ENCODE results near the gene SHC2.
"Not testable (repeated sequence)": the region's sequence is repeated elsewhere in the genome, so short reads cannot be mapped to it uniquely, and the experiment has no call there.

Gene SHC2

GRCh38 chr19:393560-393959, 67.3 kb downstream of the SHC2 start:
- not testable (repeated sequence) for DNase-seq

DNA sequence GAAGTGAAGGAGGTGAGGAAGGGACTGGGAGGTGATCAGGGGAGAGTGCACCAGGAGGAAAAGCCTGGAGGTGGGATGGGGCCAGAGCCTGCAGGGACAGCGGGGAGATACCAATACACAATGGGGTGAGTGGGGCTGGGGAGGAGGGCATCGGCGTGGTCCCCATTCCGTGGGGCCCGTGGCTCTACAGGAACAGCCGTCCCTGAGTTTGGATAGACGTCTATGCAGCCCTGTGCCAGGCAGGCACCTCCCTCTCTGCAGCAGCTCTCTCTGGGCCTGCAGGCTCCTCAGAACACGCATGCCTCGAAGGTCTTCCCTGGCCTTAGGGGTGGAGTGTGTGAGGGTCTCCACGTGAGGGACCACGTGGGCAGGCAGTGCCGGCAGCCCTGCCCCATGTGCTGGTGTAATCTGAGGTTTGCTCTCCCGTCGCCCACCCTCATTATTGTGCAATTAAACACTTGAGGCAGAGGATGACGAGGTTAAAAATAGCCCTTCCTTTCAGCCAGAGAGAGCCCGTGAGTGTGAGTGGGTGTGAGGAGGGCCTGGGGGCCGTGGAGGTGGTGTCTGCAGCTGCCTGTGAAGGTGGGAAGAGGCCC, 68.4 kb downstream of the SHC2 start:
- no peak for DNase-seq

- DNase-seq, result no peak
Measured at GRCh38 chr19:391726-392374, 69.0 kb downstream of the SHC2 start.

DNA sequence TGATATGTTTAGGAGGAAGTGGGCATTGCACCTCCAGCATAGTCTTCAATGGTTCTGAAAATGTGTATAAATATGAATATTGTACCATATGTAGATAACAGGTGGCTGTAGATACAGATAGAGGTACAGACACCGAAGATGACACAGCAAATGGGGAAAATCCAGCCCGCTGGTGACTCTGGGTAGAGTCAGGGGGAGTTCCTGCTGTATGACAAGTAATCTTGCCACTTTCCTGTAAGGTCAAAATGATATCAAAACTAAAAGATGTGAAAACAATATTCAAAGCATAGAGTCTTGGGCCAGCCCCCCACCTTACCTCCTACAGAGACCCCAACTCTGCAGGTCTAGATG, 69.7 kb downstream of the SHC2 start:
- DNase-seq, result no peak

DNA sequence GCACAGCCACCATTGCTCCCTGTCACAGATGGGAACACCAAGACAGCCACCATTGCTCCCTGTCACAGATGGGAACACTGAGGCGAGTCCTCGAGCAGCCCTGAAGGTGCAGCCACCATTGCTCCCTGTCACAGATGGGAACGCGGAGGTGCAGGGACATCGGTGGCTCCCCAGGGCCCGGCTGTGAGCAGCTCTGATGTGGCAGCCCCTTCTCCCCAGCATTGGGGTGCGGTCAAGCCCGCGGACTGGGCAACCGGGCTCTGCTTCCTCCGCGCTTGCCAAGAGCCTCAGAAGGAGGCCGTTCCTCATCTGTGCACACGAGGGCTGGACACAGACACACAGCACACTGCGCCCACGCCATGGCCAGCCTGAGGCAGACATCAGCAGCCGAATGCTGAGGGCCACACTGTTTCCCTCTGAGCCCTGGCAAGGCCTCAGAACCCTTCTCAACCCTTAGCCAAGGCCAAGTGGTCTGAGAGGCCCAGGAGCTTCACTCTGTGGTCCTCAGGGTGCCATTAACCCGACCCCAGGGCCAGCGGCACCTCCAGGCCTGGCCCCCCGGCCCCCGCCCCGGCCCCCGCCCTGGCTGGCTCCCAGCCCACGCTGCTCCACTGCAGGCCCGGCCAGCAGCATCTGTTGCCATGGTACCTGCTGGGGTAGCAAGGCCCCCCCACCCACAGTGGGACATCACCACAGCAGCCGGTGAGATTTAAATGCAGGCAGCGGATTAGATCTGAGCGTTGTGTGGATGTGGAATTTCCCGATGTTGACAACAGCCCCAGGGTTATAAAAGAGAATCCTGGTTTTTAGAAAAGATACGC, 70.2 kb downstream of the SHC2 start:
- no peak for DNase-seq

DNA sequence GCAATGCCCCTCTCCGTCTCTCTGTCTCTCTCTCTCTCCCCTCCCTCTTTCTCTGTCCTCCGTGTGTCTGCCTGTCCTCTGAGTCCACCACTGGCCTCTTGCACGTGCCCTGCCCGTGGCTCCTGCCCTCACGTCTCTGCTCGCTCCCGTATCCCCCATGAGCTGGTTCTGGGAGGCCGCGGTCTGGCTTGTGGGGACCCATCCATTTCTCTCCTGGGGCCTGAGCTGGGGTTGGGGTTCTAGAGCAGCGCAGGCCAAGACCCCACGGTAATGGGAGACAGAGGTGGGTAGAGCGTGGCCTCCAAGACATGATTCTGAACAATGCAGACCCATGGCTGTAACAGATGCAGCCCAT, 70.9 kb downstream of the SHC2 start:
- no peak for DNase-seq

DNA sequence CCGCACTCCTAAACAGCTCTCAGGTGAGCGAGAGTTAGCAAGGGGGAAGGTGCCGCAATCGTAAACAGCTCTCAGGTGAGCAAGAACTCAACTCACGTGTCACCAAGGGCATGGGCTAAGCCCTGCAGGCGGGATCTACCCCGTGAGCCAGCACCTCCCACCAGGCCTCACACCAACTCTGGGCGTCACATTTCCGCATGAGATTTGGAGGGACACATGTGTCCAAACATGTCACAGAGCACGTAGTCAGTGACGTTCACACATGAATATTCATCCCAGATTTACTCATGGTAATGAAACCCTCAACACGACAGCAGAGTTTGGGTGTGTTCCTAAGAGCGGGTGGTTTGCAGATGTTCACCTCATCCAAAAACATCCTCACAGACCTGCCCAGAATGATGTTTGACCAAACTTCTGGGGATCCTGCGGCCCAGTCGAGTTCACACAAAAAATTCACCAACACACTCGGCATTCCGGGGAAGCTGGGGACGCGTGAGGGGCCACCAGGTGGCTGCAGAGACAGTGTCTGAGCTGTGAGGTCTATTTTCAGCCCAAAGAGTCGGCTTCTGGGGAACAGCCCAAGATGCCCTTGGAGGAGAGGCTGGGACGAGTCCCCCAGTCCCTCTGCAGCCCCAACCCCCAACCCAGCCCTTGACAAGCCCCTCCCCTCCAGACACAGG, 71.4 kb downstream of the SHC2 start:
- DNase-seq, result no peak

DNA sequence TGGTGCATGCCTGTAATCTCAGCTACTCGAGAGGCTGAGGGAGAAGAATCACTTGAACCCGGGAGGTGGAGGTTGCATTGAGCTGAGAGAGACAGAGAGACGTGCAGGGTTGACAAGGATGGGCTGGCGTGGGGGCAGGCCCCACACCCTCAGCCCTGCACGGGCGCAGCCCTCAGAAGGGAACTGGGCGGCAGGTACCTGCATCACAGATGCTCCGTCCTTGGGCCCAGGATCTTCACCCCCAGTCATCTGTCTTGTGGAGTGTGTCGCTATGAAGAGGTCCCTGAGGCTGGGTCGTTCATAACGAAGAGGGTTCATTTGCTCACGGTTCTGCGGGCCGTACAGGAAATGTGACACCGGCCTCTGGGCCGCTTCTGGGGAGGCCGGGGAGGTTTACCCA, 72.1 kb downstream of the SHC2 start:
- no peak for DNase-seq

- no peak for DNase-seq
Measured at GRCh38 chr19:387777-388176, 73.1 kb downstream of the SHC2 start.

DNA sequence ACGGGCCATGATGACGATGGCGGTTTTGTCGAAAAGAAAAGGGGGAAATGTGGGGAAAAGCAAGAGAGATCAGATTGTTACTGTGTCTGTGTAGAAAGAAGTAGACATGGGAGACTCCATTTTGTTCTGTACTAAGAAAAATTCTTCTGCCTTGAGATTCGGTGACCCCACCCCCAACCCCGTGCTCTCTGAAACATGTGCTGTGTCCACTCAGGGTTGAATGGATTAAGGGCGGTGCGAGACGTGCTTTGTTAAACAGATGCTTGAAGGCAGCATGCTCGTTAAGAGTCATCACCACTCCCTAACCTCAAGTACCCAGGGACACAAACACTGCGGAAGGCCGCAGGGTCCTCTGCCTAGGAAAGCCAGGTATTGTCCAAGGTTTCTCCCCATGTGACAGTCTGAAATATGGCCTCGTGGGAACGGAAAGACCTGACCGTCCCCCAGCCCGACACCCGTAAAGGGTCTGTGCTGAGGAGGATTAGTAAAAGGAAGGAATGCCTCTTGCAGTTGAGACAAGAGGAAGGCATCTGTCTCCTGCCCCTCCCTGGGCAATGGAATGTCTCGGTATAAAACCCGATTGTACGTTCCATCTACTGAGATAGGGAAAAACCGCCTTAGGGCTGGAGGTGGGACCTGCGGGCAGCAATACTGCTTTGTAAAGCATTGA, 74.1 kb downstream of the SHC2 start:
- not testable (repeated sequence) for DNase-seq

GRCh38 chr19:386189-386588, 74.6 kb downstream of the SHC2 start:
- DNase-seq, result not testable (repeated sequence)

DNA sequence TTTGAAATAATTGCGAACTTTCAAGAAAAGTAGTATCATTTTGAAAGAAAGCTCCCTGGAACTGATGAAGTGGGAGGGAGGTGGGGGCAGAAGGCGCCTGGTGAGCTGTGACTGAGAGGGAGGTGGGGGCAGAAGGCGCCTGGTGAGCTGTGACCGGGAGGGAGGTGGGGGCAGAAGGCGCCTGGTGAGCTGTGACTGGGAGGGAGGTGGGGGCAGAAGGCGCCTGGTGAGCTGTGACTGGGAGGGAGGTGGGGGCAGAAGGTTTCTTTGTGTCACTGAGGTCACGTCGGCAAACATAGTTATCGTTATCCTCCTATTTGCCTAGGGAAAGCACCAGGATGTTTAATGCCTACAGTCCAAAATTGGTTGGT, 76.0 kb downstream of the SHC2 start:
- DNase-seq, result no peak

- peak in 4 of 58 donors; percentile 12 to 28 (median 24) for DNase-seq
Measured at GRCh38 chr19:383922-384798, 76.7 kb downstream of the SHC2 start.

- no peak for DNase-seq
Measured at GRCh38 chr19:383040-383439, 77.8 kb downstream of the SHC2 start.

- DNase-seq, result not testable (repeated sequence)
Measured at GRCh38 chr19:382578-382977, 78.3 kb downstream of the SHC2 start.

DNA sequence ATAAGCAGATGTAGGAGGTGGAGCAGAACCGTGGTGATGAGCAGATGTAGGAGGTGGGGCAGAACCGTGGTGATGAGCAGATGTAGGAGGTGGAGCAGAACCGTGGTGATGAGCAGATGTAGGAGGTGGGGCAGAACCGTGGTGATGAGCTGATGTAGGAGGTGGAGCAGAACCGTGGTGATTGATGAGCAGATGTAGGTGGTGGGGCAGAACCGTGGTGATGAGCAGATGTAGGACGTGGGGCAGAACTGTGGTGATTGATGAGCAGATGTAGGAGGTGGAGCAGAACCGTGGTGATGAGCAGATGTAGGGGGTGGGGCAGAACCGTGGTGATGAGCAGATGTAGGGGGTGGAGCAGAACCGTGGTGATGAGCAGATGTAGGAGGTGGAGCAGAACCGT, 78.9 kb downstream of the SHC2 start:
- not testable (repeated sequence) for DNase-seq

DNA sequence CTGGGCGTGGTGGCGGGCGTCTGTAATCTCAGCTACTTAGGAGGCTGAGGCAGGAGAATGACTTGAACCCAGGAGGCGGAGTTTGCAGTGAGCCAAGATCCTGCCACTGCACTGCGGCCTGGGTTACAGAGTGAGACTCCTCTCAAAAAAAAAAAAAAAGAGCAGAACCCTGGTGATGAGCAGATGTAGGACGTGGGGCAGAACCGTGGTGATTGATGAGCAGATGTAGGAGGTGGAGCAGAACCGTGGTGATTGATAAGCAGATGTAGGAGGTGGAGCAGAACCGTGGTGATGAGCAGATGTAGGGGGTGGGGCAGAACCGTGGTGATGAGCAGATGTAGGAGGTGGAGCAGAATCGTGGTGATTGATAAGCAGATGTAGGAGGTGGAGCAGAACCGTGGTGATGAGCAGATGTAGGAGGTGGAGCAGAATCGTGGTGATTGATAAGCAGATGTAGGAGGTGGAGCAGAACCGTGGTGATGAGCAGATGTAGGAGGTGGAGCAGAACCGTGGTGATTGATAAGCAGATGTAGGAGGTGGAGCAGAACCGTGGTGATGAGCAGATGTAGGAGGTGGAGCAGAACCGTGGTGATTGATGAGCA, 80.1 kb downstream of the SHC2 start:
- not testable (repeated sequence) for DNase-seq

DNA sequence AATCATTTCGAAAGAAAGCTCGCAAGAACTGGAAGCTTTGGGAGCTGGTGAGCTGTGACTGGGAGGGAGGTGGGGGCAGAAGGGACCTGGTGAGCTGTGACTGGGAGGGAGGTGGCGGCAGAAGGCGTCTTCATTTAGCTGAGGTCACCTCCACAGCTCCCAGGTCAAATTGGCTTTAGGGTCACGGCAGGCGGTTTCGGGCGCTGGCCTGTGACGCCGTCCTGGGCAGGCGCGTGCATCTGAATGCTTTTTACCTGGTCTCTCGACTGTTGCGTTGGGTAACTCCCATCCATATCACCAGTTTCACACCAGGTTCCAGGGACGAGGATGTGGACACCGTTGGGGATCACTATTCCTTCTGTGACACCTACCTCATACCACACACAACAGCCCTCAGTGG, 81.0 kb downstream of the SHC2 start:
- DNase-seq, result no peak

DNA sequence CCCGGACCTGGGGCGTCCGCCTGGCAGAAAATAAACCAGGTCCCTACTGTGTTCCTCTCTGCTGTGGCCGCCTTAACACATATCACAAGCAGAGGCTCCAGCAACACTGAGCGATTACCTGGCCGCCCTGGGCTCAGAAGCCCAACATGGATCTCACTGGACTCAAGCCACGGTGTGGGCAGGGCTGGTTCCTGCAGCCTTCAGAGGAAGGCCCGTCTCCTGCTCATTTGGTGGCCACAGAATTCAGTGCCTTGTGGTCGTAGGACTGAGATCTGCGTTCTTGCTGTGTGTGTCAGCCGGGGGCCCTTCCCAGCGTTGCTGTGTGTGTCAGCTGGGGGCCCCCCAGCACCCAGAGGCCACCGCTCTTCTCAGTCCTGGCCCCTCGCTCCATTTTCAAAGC, 82.1 kb downstream of the SHC2 start:
- DNase-seq, result no peak

Measured in anterior cingulate cortex (tissue), 58 donors.